Measurements from ENCODE around the gene MYH14. TPM values are rescaled to one million over a fixed set of nuclear protein-coding genes. Genes with fewer than 3 reads are reported as not detected.

Gene MYH14
- total RNA-seq, 1 donor from 2014 or later: 0.59 TPM

DNA sequence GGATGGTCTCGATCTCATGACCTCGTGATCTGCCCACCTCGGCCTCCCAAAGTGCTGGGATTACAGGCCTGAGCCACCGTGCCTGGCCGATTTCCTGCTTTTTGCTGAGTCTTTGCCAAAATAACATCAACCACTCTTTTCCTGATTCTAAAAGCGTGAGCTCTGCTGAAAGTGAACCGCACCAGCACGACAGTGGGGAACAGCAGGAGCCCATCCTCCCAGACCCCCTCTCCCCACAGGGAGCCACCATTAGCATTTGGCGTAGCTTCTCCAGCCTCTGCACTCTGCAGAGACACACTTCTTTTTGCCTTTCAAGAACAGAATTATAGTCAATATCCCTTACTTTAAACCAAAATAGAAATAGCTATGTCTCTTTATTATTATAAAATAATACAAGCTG, 41.3 kb downstream of the MYH14 start:
- Mint-ChIP-seq H3K27me3 (ENCODE audit: unreplicated experiment) (peaks cover 4% of the 10 kb centered on the region), H3K27ac (ENCODE audit: unreplicated experiment) (no peak overlapping the region), H3K9me3 (ENCODE audit: unreplicated experiment) (peaks cover 1% of the 10 kb centered on the region), H3K36me3 (ENCODE audit: unreplicated experiment) (no peaks in the 10 kb centered on the region), H3K4me3 (ENCODE audit: unreplicated experiment) (no peak overlapping the region), H3K4me1 (ENCODE audit: low read depth, unreplicated experiment) (no peaks in the 10 kb centered on the region)
- DNase-seq: no peak
- TF ChIP-seq, protein P1, sequence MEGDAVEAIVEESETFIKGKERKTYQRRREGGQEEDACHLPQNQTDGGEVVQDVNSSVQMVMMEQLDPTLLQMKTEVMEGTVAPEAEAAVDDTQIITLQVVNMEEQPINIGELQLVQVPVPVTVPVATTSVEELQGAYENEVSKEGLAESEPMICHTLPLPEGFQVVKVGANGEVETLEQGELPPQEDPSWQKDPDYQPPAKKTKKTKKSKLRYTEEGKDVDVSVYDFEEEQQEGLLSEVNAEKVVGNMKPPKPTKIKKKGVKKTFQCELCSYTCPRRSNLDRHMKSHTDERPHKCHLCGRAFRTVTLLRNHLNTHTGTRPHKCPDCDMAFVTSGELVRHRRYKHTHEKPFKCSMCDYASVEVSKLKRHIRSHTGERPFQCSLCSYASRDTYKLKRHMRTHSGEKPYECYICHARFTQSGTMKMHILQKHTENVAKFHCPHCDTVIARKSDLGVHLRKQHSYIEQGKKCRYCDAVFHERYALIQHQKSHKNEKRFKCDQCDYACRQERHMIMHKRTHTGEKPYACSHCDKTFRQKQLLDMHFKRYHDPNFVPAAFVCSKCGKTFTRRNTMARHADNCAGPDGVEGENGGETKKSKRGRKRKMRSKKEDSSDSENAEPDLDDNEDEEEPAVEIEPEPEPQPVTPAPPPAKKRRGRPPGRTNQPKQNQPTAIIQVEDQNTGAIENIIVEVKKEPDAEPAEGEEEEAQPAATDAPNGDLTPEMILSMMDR (IDR thresholded peaks at IDR 0.05; ENCODE audit: partially characterized antibody, unreplicated experiment): no peak

DNA sequence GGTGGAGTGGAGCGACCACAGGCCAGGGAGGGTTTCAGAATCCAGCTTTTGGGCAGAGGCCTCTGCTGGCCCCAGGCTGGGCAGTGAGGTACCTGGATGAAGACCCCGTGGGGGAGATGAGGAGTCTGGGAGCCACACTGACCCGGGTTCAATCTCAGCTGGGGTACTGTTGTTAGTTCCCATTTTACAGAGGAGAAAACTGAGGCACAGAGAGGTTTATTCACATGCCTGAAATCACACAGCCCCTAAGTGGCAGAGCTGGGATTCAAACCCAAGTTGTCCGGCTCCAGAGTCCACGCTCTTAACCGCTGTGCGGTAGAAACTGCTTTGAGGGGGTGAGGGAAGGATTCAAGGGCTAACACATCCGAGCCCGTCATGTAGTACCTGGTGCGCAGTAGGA, 45.0 kb downstream of the MYH14 start:
- TF ChIP-seq, protein P1 (IDR thresholded peaks at IDR 0.05; ENCODE audit: partially characterized antibody, unreplicated experiment): no peak
- no peaks in the 10 kb centered on the region for H3K4me1 Mint-ChIP-seq (ENCODE audit: low read depth, unreplicated experiment)
- H3K4me3 Mint-ChIP-seq (ENCODE audit: unreplicated experiment): no peak overlapping the region
- peaks cover 17% of the 10 kb centered on the region for H3K36me3 Mint-ChIP-seq (ENCODE audit: unreplicated experiment)
- H3K27me3 Mint-ChIP-seq (ENCODE audit: unreplicated experiment): peaks cover 2% of the 10 kb centered on the region
- H3K9me3 Mint-ChIP-seq (ENCODE audit: unreplicated experiment): peaks cover 10% of the 10 kb centered on the region
- no peak overlapping the region for H3K27ac Mint-ChIP-seq (ENCODE audit: unreplicated experiment)
- no peak for DNase-seq

DNA sequence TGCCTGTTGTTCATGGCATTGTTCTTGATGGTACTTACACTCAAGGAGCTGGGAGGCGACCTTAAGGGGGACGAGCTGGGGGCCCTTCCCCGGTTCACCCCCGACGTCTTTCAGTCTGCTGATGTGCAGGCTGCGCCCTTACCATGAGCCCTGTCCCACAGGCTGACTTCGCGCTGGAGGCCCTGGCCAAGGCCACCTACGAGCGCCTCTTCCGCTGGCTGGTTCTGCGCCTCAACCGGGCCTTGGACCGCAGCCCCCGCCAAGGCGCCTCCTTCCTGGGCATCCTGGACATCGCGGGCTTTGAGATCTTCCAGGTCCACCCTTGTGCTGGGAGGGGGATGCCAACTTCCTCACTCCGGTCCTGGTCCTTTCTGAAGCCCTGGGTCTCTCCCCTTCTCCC, 45.4 kb downstream of the MYH14 start:
- TF ChIP-seq, protein P1 (IDR thresholded peaks at IDR 0.05; ENCODE audit: partially characterized antibody, unreplicated experiment): no peak
- no peak for DNase-seq
- peaks cover 2% of the 10 kb centered on the region for H3K27me3 Mint-ChIP-seq (ENCODE audit: unreplicated experiment)
- no peaks in the 10 kb centered on the region for H3K4me1 Mint-ChIP-seq (ENCODE audit: low read depth, unreplicated experiment)
- peaks cover 10% of the 10 kb centered on the region for H3K9me3 Mint-ChIP-seq (ENCODE audit: unreplicated experiment)
- no peak overlapping the region for H3K27ac Mint-ChIP-seq (ENCODE audit: unreplicated experiment)
- H3K36me3 Mint-ChIP-seq (ENCODE audit: unreplicated experiment): peaks cover 17% of the 10 kb centered on the region
- H3K4me3 Mint-ChIP-seq (ENCODE audit: unreplicated experiment): no peak overlapping the region

DNA sequence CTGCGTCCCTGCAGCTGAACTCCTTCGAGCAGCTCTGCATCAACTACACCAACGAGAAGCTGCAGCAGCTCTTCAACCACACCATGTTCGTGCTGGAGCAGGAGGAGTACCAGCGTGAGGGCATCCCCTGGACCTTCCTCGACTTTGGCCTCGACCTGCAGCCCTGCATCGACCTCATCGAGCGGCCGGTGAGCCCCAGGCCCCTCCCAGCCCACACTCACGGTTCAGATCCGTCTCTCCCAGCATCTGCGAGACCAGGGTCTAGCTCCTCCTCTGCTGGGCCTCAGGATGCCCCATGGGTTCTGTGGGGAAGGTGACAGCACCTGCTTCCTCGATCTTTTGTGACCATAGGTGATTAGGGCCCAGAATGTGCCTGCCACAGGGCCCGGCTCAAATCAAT, 46.2 kb downstream of the MYH14 start:
- no peak for DNase-seq
- peaks cover 17% of the 10 kb centered on the region for H3K36me3 Mint-ChIP-seq (ENCODE audit: unreplicated experiment)
- H3K9me3 Mint-ChIP-seq (ENCODE audit: unreplicated experiment): peaks cover 13% of the 10 kb centered on the region
- no peak overlapping the region for H3K27ac Mint-ChIP-seq (ENCODE audit: unreplicated experiment)
- TF ChIP-seq, protein P1 (IDR thresholded peaks at IDR 0.05; ENCODE audit: partially characterized antibody, unreplicated experiment): no peak
- peaks cover 2% of the 10 kb centered on the region for H3K27me3 Mint-ChIP-seq (ENCODE audit: unreplicated experiment)
- H3K4me1 Mint-ChIP-seq (ENCODE audit: low read depth, unreplicated experiment): no peaks in the 10 kb centered on the region
- H3K4me3 Mint-ChIP-seq (ENCODE audit: unreplicated experiment): no peak overlapping the region

- Mint-ChIP-seq H3K9me3 (ENCODE audit: unreplicated experiment) (peaks cover 14% of the 10 kb centered on the region), H3K36me3 (ENCODE audit: unreplicated experiment) (peaks cover 17% of the 10 kb centered on the region), H3K27me3 (ENCODE audit: unreplicated experiment) (peaks cover 2% of the 10 kb centered on the region), H3K4me3 (ENCODE audit: unreplicated experiment) (no peak overlapping the region), H3K27ac (ENCODE audit: unreplicated experiment) (no peak overlapping the region), H3K4me1 (ENCODE audit: low read depth, unreplicated experiment) (no peaks in the 10 kb centered on the region)
- TF ChIP-seq, protein P1 (IDR thresholded peaks at IDR 0.05; ENCODE audit: partially characterized antibody, unreplicated experiment): no peak
- DNase-seq: no peak
Observed at GRCh38 chr19:50250450-50251136, 47.2 kb downstream of the MYH14 start.

All from glutamatergic neuron (in vitro differentiated cells).